ENCODE results near the gene ARID1B.

ARID1B gene

DNA sequence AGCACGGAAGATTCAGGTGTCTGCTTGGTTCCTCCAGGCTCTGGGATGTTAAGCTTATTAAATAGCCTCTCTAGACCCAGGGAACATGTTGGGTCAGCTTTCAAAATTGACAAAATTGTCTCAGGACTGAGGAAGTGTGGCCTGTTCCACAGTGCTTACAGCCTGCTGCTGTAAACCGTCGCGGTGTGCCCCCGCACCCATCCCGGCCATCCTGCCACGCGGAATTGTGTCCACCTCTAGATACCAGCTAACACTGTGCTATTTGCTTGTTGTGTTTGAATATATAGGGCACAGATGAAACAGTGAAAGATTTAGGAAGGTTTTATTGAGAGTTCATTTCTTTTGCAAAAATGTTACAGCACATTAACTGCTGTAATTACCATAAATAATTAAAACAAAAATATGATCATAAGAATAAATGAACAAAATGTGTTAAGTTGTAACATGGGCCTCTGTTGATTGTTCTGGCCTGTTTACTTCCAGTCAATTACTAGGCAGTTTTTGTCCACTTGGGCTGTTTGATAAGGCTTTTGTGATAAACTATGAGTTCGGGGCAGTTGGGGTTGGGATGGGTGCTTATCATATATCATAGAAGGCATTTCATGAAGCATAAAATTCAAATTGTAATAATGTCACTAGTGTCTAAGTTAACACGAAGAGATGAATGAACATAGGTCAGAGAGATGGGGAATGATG, 77.4 kb downstream of the ARID1B start:
- DNase-seq: no peak

DNA sequence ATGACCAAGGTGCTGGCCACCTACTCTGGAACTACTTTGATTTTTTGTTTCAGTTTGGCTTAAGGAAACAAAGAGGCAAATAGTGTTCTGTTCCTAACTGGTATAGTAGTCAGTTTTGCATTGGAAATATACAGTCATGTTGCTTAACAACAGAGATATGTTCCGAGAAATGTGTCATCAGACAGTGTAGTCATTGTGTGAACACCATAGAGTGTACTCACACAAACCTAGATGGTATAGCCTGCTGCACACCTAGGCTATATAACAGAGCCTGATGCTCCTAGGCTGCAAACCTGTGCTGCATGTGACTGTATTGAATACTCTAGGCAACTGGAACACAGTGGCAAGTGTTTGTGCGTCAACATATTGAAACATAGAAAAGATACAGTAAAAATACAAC, 80.4 kb downstream of the ARID1B start:
- DNase-seq: no peak

DNA sequence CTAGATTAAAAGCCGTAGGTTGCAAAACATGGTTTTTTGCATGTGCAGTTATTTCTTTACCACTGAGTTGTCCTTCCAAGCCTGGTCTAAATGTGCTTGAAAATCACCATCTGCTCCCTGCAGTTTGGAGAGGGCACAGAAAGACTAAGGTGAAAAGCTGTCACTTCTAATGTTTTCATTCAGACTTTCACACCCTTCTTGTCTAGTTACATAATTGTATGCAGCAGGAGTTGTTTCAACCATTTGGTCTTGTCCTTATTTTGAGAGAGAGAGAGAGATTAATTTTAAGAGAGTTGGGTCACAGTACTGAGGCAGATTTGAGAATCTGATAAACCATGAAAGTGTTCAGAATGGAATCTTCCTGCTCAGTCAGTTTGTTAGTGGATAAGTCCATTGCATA, 82.5 kb downstream of the ARID1B start:
- no peak for DNase-seq

DNA sequence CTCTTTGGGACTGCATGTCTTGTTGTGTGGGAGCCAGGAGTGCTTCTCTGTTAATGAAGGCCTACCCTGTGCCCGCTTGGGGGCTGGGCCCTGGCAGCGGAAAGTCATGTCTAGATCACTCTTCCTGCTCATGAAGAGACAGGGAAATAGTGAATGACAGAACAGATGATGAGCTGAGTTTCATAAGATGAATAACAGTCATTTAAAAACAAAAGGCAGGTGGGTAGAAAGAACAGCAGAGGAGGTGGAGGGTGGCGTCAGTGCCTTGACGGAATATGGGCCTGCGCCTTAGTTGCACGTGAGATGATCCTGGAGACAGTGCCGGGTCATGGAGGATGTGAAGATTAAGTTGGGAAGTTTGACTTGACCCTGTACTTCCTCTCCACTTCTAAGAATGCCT, 85.5 kb downstream of the ARID1B start:
- DNase-seq: no peak

DNA sequence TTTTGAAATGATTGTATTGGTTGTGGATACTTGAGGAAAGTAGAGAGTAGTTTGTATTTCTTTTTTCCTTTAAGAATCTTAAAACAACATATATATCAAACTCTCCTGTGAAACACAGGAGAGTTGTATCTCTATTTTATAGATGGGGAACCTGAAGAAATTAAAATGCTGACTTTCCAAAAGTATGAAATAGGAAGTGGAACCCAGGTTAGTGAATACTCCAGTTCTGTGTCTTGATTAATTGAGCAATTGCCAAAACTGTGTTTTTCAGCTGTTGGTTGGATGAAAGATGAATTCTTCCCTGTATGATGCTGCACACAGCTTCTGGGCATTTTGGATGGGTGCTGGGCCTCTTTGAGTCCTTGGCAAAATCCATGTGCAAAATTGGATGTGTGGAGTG, 86.3 kb downstream of the ARID1B start:
- no peak for DNase-seq

DNA sequence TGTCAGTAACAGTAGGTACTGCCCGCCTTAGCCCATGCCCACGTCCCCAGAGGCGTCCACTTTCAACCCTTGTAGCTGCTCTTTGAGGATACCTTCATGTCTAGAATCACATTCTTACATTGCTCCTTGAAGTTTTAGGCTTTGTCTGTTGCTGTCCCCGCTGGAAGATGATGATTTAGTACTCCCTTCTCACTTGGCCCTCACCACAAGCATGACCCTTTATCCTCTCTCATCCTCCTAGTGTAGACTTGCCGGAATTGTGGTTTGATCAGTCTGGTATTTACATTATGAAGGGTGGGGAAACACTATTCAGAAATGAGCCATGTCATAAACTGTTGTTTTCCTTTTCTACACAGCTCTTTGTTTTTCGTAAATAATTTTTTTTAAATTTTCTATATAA, 87.4 kb downstream of the ARID1B start:
- DNase-seq: no peak

DNA sequence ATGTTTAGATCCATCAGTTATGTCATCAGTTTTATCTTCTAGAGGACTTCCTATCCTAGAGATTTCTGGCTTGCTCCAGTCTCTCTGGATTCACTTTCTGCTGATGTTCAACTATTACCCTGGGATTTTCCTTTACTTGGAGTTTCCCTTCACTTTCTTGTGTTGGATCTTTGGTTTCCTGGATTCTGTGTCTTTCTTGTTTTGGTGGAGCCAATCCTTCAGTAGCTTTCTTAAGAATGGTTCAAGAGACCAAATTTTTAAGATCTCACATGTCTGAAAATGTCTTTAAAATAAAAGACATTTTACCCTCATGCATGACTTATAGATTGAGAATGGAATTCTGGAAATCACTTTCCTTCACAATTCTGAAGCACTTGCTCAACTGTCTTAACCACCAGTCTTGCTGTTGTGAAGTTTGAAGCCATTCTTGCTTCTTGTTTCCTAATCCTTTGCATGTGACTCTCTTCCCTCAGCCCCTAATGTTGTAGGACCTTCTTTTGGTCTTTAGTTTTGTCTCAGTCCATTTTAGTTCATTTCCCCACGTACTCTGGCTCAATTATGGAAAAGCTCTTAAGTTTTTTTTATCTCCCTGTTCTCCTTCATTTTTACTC, 87.9 kb downstream of the ARID1B start:
- no peak for DNase-seq

DNA sequence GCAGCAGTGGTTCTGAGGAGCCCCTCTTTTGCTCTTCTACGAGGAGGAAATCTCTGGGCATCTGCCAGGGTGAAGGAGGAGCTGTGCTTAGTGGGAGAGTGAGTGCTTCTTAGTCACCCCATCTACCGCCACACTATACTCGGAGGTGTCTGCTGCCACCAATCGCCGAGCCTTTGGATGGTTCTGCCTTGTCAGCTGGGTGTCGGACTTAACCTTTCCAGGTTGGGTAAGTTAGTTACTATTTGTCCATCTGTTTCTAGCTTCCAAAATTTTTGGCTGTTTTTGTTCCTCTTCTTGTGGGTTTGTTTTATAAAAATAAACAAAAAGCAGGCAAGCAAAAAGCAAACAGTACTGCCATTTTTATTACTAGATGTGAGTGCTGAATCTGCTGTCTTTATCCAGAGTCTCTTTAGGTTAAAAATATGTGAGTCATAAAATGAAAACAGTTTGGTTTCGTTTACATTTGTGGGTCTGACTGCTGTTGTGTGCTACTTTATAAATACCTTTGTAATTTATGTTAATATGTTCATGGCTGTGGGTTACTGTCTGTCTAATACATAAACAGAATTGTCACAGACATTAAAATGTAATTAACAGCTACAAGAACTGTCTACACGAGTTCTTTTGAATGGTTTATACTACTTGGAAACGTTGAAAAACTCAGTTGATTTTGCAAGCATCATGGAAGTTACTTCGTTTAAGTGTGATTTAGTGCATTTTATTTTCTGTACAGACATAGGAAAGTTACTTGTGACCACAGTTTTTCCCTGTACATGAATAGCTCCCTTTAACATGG, 89.2 kb downstream of the ARID1B start:
- no peak for DNase-seq

DNA sequence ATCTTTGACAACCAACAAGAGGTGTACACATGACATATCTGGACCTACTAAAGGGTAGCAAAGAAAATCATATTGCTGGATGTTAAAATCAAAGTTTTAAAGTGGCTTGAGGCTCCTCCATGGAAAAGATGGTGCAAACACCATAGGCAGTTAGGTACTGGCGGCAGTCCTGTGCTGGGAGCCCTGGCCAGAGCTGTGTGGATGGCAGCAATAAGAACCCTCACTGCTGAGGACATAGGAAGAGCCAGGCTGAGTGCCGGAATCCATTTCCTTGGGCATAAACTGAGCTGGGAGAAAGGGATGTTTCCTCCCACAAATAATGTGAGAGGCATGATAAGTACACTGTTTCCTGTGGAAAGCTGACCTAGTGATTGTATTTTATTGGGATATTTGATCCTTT, 89.9 kb downstream of the ARID1B start:
- no peak for DNase-seq

DNA sequence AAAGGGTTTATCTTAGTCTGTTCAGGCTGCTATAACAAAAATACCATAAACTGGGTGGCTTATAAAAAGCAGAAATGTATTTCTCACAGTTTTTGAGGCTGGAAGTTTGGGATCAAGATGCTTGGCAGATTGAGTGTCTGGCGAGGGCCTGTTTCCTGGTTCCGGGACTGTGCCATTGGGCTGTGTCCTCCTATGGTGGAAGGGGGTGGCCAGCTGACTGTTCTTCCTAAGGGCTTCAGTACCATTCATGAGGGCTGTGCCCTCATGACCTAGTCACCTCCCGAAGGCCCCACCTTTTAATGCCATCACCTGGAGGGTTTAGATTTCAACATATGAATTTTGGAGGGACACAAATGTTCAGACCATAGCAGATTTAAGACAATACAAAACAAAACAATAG, 91.2 kb downstream of the ARID1B start:
- no peak for DNase-seq

DNA sequence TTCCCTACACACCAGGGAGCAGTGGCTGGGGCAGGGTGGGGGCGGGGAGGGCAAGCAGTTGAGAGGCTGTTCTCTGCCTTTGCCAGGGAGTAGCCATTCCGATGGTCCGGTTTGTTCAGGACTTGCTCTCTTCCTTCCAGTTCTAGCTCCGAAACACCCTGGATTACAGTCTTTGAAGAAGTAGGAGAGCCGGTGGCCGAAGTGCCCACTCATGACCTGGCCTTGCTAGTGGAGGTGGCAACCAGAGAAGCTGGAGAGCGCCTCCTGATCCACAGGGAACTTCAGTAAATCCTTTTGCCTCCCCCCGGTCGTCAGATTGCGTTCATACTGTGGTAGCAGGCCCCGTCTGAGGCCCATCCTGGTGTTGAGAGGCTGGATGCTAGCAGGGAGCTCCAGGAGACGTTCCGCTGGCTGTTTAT, 92.8 kb downstream of the ARID1B start:
- DNase-seq: no peak

DNA sequence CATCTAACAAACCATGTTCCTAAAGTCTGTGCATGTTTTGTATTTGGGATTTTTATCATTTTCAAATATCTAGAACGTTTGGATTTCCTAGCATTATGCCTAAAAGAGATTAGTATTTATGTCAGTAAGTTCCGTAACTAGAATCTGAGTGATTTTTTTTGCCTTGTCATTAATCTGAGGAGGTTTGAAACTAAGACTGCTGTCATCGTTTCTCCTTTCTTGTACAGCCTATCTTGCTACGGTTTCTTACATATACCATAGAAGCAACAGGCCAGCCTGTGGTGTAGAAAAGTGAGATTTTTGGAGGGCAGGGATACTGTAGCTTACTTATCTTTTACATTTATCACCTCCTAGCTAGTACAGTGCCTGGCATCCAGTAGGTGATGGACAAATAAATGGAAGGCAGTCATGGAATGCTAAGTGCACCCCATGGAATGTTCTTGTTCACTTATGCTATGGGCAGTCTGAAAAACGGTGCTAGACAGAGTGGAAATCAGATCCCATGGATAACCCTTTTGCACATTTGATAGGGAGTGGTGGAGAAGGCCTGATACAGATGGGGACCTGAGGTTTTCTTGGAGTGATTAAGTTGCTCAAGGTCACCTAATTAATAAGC, 93.9 kb downstream of the ARID1B start:
- DNase-seq: no peak

DNA sequence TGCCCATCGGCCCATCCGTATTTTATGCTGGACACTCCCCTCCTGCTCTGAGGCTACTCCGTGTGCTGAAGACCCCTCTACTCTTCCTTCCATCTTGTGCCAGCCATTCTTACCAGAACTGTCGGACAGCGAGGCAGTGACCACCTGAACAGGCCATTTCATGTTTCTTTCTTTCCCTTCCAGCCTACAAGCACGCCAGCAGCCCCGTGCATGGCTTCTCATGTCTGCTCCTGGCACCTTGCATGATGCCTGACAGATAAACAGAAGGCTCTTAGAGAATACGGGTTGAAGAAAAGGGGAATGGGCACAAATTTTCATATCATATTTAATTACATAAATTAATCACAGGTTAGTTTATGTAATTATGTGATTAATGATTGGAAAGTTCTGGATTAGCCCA, 95.7 kb downstream of the ARID1B start:
- no peak for DNase-seq

DNA sequence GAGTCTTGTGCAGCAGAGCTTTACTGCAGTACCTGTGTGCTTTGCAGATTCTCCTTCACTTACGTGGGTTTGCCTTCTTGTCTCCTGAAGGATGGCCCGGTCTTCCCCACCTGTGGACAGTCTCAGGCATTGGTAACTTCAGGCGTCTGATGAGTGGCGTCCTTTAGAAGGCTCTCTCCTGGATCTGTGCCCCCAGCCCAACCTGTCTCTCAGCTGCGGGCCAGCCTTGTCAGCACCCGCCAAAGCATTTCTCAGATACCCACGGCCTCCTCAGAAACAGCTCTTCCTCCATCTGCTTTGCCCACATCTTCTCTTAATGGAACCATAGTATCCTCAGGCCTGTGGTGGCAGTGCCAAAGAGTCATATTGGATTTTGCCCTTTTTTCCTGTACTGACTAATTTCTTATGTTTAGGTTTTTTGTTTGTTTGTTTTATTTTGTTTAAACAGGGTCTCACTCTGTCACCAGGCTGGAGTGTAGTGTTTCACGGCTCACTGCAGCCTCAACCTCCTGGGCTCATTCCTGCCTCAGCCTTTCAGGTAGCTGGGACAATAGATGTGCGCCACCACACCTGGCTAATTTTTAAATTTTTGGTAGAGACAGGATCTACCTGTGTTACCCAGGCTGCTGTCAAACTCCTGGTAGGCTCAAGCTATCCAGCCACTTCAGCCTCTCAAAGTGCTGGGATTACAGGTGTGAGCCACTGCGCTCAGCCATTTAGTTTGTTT, 96.6 kb downstream of the ARID1B start:
- no peak for DNase-seq

DNA sequence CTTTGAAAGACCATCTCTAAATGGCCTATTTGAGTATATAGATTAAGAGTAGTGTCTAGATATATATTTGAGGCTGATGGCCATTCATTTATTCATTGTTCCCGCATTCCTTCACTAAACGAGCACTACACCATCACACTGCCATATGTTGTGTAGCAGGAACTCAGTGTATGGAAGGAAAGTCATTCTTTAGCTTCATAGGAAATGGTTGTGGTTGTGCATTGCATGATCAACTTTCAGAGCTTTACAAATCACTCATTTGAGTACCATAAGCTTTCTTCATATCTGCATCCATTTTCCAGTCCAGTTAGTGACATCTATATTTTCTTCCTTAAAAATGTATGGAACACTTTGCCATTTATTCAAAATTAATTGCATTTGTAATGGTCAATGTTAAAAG, 97.9 kb downstream of the ARID1B start:
- no peak for DNase-seq

DNA sequence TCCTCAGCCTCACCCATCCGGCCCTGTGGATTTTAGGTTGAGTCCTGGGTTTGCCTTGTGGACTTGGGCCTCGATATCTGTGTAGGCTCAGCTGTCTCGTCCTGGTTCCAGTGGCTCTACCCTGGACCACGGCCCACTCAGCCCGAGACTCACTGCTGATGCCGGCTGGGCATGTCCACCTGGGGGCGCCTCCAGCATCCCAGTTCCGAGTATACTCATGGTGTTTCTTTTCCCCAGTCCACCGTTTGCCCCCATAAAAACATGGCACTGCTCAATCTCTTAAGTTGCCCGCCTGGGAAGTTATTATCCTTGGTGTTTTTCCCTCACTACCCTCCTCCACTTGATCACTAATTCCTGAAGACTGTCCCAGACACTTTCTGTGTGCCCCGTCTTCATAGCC, 99.1 kb downstream of the ARID1B start:
- DNase-seq: no peak

DNA sequence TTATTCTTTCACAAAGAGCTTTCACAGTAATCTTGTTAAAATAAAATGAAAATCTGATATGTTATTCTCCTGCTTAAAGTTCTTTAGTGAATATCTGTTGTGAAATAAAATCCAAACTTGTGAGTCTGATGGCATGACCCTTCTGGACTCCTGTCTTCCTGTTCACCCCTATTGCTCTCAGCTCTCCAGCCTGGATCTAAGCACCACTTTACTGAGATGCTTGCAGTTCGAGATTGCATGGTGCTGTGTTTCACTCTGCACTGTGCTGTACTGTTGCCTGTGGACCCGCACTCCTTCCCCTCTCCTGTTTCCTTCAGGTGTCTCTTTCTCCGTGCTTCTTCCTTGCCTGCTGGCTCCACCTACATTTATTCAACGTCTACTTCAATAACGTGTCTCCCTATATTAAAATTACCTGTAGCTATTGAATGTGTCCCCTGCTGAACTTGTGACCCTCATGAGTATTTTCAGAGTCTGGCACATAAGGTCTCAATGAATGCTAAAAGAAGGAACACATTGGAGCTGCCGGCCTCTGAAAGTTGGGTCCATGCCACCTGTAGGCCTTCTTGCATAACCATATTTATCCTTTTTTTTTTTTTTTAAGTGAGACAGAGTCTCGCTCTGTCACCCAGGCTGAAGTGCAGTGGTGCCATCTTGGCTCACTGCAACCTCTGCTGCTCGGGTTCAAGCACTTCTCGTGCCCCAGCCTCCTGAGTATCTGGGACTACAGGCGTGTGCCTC, 100.1 kb downstream of the ARID1B start:
- no peak for DNase-seq

DNA sequence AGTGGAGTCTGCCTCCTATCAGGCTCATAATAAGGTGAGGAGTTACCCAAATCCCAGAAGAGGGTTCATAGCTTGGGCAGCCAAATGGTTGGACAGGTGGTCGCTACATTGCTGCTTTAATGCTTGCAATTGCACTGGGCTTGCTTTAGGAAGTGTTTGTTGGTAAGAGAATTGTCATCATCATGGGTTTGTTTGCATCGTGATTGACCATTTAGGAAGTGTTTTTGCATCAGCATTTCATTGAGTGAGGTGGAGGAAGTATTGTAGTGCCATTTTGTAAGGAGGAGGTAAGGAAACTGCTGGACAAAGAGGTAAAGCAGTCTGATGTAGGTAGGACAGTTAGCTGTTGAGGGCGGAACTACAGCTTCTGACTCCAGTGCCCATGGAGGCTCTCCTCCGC, 101.5 kb downstream of the ARID1B start:
- DNase-seq: no peak

DNA sequence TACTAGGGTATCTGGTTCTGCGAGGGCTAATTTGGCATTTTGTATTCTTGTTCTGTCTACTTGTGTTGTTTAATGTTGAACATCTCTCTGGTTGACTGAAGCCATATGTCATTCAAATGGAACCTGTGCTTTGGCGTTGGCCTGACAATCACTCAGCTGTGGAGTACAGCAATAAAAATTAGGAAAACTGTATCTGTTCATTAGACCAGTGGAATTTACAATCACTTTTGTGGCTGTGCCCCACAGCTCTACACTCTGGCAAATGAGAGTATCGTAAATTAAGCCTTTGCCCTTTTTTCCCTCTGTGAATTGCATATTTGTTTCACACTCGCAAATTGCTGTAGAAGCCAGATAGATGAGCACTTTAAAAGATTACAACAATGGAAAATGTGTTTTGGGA, 102.0 kb downstream of the ARID1B start:
- DNase-seq: no peak

DNA sequence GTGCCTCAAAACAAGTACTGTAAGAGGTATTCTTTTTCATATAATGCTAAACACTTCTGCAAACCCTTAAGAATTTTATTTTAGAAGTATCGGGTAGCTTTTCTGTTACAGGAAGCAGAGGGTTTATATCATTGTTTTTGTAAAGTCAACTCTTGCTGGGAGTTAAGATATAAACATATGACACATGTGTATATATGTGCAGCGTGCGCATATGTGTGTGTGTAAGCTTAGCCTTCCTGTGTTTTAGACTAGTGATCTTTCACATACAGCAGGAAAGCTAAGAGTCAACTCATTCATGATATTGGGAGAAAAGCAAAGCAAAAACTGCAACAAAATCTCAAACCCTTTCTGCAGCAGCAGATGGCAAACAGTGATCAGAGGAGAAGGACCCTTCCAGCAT, 102.4 kb downstream of the ARID1B start:
- DNase-seq: no peak

DNA sequence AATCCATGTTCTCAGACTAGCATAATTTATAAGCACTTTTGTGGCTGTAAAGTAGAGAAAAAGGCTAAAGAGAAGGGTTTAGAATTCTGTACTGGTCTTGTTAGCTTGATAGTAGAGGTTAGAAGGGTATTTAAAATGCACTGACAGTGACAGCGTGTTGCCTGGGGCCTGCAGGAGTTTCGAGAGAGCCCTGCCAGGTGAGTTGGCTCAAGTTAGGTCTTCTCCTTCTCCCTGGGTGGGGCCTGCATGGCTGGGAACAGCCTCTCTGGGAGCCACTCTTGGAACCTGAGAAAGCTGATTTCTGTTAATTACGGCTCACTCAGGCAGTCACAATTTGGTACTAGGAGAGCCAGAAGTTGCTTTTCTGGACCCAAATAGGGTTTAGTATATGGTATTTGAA, 103.7 kb downstream of the ARID1B start:
- no peak for DNase-seq
